ENCODE results near the gene KANSL1.

- TF ChIP-seq CTCF (IDR thresholded peaks at IDR 0.05; ENCODE audit: insufficient read depth, low read length, poor library complexity, severe bottlenecking) (no peak), EZH2phosphoT487 (conservative IDR thresholded peaks at IDR 0.05; ENCODE audit: low read length) (no peak)
These were observed 23.5 kb upstream of the KANSL1 start for GRCh38 chr17:46216682-46217081.

Measured in SU-DHL-6 (cell line).